Activated CD4-positive, alpha-beta T cell treated with anti-CD3 and anti-CD28 coated beads, Interleukin-2, amount 50 U/mL, for 48 hours (primary cell): ENCODE results near the gene HS6ST1.

Source experiments
- DNase-seq, 2 experiments: peaks; one replicate each; pipeline ENCODE4 v3.0.0-alpha.2; 2020

The HS6ST1 gene

DNA sequence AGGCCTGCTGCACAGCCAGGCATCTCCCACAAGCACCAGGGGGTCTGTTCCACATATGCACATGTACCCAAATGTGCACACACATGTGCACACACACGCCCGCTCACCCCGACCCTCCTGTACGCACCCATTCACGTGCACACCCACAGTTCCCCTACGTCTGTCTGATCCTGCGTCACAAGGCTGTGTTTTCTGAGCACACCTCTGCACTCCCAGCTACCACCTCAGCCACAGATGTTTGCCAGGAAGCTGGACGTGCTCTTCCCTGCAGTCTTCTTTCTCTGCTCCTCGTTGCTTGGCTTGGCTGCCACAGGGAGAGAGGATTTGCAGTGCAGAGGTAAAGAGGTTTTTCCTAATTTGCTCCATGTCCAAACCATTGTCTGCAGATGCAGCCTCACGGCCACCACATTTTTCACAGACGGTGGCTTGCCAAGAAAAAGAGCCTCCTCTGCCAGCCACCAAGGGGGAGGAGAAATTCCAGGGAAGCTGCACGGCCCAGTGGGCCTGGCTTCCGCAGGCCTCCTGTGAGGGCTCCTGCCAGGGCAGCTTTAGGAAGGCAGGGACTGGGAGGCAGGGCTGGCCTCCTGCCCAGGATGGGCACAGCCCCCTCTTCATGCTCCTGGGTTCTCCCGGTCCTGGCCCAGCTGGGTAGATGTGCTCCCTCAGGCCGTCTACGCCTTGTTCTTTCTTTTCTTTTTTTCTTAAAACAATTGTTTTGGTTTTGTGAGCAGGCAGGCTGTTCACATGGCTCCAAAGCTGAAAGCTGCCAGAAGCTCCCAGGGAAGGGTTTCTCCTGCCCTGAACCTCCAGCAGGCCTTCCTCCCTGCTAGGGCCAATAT is 29.3 kb upstream of the HS6ST1 start:
- no peak for DNase-seq

GRCh38 chr2:128347171-128347558 is 28.5 kb upstream of the HS6ST1 start:
- DNase-seq: no peak

- DNase-seq: no peak
These were observed 27.9 kb upstream of the HS6ST1 start for GRCh38 chr2:128346291-128347170.

GRCh38 chr2:128345436-128346165 is 26.9 kb upstream of the HS6ST1 start:
- no peak for DNase-seq

DNA sequence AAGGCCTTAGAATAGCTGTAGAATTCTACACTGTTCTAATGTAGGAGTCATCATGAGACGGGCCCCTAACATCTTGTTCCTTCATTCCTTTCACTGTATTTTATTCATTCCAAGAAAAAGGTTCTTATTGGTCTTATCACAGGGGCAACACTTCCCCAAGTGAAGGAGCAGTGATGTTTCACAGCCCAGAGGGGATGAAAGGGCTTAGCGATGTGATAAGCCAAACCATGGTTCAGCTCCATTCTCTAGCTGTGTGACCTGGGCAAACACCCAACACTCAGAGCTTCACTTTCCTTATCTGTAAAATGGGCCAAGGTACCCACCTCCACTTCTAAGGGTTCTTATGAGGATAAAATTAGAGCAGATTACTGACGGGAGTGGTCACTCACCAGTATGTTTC is 25.4 kb upstream of the HS6ST1 start:
- no peak for DNase-seq

DNA sequence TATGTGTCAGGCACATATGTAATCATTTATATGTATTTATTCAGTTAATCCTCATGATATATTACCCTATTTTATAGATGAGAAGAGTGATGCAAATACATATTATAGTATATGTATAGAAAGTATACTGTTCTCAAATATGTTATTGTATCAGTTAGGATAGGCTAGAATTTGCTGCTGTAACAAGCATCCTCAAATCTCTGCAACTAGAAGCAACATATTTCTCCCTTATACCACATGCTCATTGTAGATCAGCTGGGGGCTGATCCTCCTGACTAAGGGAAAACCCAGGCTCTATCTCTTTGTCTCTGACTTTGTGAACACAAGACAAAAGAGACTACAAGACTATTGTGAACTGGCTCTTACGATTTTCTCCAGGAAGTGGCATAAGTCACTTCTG is 24.8 kb upstream of the HS6ST1 start:
- no peak for DNase-seq

DNA sequence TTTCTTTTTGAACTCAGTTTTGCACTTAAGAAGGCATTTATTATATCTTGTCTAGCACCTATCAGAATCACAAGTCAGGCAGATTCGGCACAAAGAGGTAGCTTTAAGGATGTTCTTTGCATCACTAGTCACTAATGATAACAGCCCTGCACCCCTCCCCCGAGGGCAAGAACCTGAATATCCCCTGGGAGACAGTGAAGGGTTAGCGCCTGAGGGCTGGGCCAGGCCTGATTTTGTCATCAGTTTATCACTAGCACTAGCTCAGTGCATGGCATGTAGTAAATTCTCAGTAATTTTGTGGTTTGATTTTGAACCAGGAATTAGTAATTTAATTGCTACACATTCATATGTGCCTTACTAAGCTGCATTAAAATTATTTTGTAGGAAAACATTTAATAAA is 23.9 kb upstream of the HS6ST1 start:
- DNase-seq: no peak

- DNase-seq: no peak
These were observed 23.0 kb upstream of the HS6ST1 start for GRCh38 chr2:128341621-128342020.

DNA sequence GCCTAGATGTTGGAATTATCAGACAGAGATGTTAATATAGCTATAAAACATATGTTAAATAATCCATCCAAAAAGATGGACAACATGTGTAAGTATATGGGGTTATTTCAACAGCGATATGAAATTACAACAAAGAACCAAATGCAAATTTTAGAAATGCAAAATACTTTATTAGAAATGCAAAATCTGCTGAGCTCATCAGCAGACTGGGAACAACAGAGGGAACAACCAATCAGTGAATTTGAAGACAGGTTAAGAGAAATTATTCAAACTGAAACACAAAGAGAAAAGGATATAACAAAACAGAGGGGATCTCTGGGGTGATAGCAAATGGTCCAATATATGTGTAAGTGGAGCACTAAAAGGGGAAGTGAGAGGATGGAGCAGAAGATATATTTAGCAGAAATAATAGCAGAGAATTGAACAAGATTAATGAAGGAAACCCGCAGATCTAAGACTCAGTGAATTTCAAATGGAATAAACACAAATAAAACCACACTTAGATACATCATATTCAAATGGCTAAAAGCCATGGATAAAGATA is 13.5 kb upstream of the HS6ST1 start:
- no peak for DNase-seq

DNA sequence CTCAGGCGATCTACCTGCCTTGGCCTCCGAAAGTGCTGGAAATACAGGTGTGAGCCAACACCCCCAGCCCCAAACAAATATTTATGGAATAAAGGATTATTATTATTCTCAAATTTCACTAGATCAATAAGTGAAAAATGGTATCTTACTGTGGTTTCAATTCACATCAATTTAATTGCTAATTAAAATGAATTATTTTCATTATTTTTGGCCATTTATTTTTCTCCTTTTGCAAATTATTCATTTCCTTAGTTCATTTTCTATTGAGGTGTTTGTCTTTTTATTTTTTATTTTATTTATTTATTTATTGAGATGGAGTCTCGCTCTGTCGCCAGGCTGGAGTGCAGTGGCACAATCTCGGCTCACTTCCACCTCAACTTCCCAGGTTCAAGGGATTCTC is 11.9 kb upstream of the HS6ST1 start:
- DNase-seq: no peak

GRCh38 chr2:128329607-128330006 is 10.9 kb upstream of the HS6ST1 start:
- peak in 1 of 2 experiments; percentile 17 for DNase-seq

DNA sequence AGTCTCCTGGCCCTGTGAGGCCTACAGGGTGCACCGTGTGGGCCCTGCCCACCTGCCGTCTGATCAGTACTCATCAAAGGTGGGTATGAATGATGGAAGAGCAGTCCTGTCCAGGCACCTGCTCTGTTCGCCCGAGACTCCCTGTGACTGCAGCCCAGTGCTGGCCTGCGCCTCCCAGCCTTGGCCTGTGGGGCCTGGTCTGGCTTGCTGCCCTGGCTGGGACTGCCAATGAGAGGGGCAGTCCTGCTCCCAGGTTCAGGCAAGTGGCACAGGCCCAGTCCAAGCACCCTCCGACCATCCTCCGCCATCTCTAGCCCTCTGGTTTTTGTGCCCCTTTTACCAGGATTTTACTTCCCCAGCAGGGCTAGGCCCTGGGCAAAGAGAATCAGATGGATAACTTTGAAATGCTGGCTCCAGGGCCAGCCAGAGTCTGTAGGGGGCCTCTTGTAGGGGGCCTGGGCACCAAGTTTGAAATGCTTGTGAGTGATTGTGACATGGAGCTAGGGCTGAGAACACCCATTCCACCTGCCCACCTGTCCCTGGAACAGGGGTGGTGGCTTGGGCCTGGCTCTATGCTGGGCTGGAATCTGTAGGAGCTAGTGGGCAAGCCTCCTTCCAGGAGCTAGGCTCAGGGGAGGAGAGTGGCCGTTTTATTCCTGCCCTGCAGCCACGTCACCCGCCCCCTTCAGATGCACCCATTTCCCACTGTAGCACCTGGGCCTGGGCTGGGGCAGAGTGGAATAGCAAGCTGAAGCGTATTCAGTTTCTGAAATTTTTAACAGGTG is 8.7 kb upstream of the HS6ST1 start:
- DNase-seq: no peak

GRCh38 chr2:128326346-128326745 is 7.7 kb upstream of the HS6ST1 start:
- DNase-seq: peak in 1 of 2 experiments; percentile 1

DNA sequence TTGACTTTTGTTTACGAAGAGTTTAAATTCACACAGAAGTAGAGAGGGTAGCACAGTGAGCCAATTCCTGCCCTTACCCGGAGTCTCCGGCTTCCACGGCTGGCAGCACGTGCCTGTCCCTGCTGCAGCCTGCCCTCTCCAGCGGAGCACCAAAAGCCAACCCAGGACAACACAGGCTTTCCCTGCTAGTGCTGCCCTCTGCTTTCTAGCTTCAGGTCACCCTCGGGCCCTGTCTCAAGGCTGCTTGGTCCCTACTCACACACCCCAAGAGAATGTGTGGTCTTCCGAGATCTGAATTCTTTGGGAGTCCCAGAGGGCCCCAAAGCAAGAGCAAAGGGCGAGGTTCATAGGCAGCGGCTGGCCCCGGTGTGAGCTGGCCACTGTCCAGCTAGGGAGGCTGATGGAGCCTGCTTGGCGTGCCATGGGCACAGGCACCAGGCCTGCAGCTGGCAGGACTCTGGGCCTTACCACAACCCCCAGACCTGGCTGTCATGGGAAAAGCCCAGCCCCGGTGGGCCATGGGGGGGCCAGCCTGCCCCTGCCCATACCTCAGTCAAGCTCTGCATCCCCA is 7.0 kb upstream of the HS6ST1 start:
- peak in 1 of 2 experiments; percentile 1 for DNase-seq

DNA sequence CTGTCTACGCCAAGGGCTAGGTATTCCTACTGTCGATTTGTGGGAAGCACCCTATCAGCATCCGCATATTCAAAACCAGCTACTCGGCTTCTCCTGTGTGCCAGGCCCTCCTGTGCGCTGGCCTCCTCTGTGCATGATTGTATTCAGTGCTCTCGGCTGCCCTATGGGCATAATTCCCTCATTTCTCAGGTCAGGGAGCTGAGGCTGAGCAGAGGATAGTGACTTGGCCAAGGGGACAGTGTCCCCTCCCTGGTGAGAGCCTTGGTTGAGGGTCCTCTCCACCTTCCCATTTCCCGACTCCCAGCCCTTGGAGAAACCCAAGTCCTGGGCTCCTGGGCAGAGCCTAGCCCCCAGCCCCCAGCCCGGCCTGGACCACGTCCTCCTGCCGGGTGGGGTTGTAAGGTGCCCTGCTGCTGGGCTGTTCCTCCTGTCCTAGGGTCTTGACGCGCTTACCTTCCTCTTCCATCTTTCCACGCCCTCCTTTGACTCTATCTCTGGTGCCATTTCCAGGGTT is 6.3 kb upstream of the HS6ST1 start:
- peak in 1 of 2 experiments; percentile 0 for DNase-seq

DNA sequence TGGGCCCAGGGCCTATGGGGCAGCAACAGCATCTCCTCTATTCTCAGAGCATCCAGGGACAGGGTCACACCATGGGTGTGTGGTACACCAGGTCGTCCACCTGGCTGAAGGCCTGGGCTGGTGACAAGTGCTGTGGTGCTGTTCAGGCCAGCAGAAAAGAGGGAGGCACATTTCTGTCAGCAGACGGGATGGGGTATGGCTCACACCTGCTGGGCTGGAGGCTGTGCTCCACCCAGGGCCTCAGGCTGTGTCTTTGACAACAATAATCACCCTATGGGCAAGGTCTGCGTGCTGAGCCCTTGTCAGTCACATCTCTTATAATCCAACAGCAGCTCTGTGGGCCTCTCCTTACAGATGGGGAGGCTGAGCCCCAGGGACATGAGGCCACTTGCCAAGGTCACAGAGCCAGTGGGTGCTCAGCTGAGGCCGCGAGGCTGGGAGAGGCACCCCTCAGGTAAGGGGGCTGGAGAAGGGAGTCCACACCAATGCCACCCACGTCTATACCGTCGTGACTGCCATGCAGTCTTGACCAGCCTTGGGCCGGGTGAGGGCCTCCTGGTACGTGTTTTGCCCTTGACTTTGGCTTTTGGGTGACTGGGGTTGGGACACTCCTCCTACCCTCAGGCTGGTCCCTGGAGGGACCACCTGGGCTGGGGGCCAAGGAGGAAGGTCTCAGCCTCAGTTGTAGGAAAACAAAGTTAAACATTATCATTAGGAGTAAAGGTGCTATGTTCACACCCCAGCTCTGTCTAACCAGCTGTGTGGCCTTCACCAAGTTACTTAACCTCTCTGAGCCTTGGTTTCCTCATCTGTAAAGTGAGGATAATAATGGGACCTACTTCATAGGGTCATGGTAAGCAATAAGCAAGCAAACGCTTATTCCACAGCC is 5.6 kb upstream of the HS6ST1 start:
- peak in 1 of 2 experiments; percentile 2 for DNase-seq

DNA sequence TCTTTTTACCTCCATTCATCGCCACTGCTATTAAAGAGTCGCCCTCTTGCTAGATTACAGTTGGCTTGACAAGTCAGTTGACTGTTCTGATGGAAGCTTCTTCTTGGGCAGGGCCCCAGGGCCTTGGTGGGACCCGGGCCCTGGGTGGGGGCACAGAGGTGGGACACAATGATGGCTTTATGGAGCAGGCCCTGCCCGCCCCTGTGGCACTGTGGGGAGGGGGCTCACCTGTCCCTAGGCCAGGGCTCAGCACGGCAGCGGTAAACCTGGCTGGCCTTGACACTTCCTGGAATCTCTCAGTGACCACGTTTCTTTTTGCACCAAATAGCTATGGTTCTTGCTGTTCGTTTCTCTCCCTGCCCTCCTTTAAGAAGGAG is 4.9 kb upstream of the HS6ST1 start:
- no peak for DNase-seq

DNA sequence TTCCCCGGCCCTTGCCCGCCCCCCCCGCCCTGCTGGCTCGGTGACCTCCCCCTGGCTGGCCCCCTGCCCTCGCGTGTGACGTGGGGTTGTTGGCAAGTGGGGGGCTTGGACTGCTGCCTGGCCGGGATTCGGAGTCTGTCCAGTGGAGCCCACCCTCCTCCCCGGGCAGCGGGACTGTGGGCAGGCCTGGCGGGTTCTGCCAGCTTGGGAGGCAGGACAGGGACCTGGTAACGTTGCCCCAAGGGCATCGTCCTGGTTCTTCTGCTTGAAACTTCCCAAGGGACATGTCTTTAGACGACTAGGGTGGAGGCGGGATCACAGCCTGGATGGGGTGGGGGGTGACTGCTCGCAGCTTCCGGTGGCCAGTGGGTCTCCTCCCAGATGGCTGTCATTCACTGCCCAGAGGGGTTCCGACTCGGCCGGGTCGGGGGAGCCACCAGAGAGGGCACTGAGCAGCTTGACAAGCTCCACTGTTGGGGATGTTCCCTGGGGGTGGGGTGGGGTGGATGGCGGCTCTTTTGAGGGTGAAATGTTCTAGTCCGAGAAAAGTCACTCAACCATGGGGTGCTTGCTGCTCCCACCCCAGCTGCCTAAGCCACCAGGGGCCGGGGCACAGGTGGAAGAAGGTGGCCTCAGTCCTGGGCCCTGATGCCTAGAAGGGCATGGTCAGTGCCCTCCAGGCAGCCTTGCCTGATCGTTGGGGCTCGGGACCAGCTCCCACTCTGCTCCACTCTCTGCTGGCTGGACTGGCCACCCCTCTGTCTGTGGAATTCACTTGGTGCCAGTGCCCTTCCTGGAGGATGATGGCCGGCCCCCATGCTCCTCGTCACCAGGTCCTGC is 4.3 kb upstream of the HS6ST1 start:
- DNase-seq: peak in 1 of 2 experiments; percentile 2
